ENCODE measurements around the gene PCLO. TPM values are rescaled to one million over a fixed set of nuclear protein-coding genes. Genes with fewer than 3 reads are reported as not detected.

Gene PCLO
- total RNA-seq, 1 experiment from 2014 or later, result 3.1 TPM

- Histone ChIP-seq H3K27me3 (ENCODE audit: insufficient read depth, low read length) (no peaks in the 10 kb centered on the region), H3K79me2 (ENCODE audit: insufficient read depth, low read length) (no peaks in the 10 kb centered on the region), H2BK20ac (ENCODE audit: low read depth, low read length, poor library complexity, severe bottlenecking) (no peak overlapping the region), H3K9me3 (ENCODE audit: control insufficient read depth, low read depth, low read length) (peaks cover under 1% of the 10 kb centered on the region), H3K79me1 (ENCODE audit: insufficient read depth, low read depth, low read length, poor library complexity, severe bottlenecking) (no peaks in the 10 kb centered on the region), H3K18ac (ENCODE audit: insufficient read length, low read depth, low read length) (no peak overlapping the region), H3K4me2 (ENCODE audit: insufficient read depth, insufficient read length, low read length) (no peak overlapping the region), H4K20me1 (ENCODE audit: control insufficient read depth, insufficient read depth, insufficient read length) (no peaks in the 10 kb centered on the region), H3K56ac (ENCODE audit: insufficient read length, low read depth, low read length) (no peak overlapping the region), H3K4me1 (ENCODE audit: insufficient read depth, low read length) (no peaks in the 10 kb centered on the region), H2BK120ac (ENCODE audit: low read depth, low read length, poor library complexity, severe bottlenecking) (no peak overlapping the region), H3K4ac (ENCODE audit: low read depth, low read length) (no peak overlapping the region), H3K23me2 (ENCODE audit: insufficient read length, low read depth, low read length, poor library complexity, severe bottlenecking) (no peaks in the 10 kb centered on the region), H2BK5ac (ENCODE audit: insufficient read length, low read length) (no peak overlapping the region), H3K23ac (ENCODE audit: insufficient read length, low read depth, low read length) (no peak overlapping the region), H2BK12ac (ENCODE audit: insufficient read length, low read depth, low read length) (no peak overlapping the region), H3K9ac (ENCODE audit: extremely low read depth, insufficient read length, low read length) (no peak overlapping the region), H2AK5ac (ENCODE audit: insufficient read length, low read length) (no peak overlapping the region), H2AFZ (ENCODE audit: low read length) (no peak overlapping the region), H3T11ph (ENCODE audit: low read length) (no peak overlapping the region), H4K91ac (ENCODE audit: insufficient read length, low read depth, low read length) (no peak overlapping the region), H4K5ac (ENCODE audit: insufficient read length, low read depth, low read length) (no peak overlapping the region), H2BK15ac (ENCODE audit: low read depth, low read length) (no peak overlapping the region), H3K14ac (ENCODE audit: insufficient read depth, low read length) (no peak overlapping the region), H3K27ac (ENCODE audit: insufficient read length, low read depth, low read length) (no peak overlapping the region), H4K8ac (replicated peaks; ENCODE audit: insufficient read length, low read depth, low read length) (no peak overlapping the region)
- TF ChIP-seq CTCF (conservative IDR thresholded peaks at IDR 0.05), result no peak
- WGBS (ENCODE audit: extremely low coverage, insufficient read length, low lambda C conversion rate), result no CpG with 5 or more reads among the region's 4 CpGs
- peaks cover under 1% of the 10 kb centered on the region in 2 experiments; a peak in 4 of 5 replicates for H3K9me3 Mint-ChIP-seq
- H3K27me3 Mint-ChIP-seq (ENCODE audit: low read depth), result no peaks in the 10 kb centered on the region
- no peak for DNase-seq
- H3K36me3 Mint-ChIP-seq (ENCODE audit: insufficient read depth in 1 of 3, low read depth in 3 of 3), result peaks cover under 1 to 4% (median 1%) of the 10 kb centered on the region in 3 experiments
- H3K27ac Mint-ChIP-seq, result peak overlapping the region in 1 of 3 experiments; percentile 2; a peak in 1 of 7 replicates
- H3K4me3 Mint-ChIP-seq, result no peak overlapping the region; a peak in 1 of 5 replicates
- no peaks in the 10 kb centered on the region for H3K4me1 Mint-ChIP-seq
These were observed 15.4 kb upstream of the PCLO start for GRCh38 chr7:83178066-83178465.
